8988T (cell line): Measurements from ENCODE around the gene GP1BB.

Experiments used
- DNase-seq: peaks from one replicate; pipeline ENCODE4 v3.0.0; 2011

Gene GP1BB

GRCh38 chr22:19742160-19743066, 19.1 kb downstream of the GP1BB start:
- DNase-seq = no peak

- no peak for DNase-seq
Observed at GRCh38 chr22:19743081-19743480, 19.7 kb downstream of the GP1BB start.

- no peak for DNase-seq
Observed at GRCh38 chr22:19743651-19744050, 20.3 kb downstream of the GP1BB start.

GRCh38 chr22:19744350-19745006, 21.1 kb downstream of the GP1BB start:
- DNase-seq = no peak

- DNase-seq = no peak
Observed at GRCh38 chr22:19745155-19746101, 22.1 kb downstream of the GP1BB start.

GRCh38 chr22:19746726-19747125, 23.4 kb downstream of the GP1BB start:
- no peak for DNase-seq

- no peak for DNase-seq
Observed at GRCh38 chr22:19747551-19747950, 24.2 kb downstream of the GP1BB start.

GRCh38 chr22:19748139-19748538, 24.8 kb downstream of the GP1BB start:
- DNase-seq = no peak

- no peak for DNase-seq
Observed at GRCh38 chr22:19748991-19749664, 25.8 kb downstream of the GP1BB start.

- no peak for DNase-seq
Observed at GRCh38 chr22:19749876-19750275, 26.5 kb downstream of the GP1BB start.

- DNase-seq = no peak
Observed at GRCh38 chr22:19750507-19751490, 27.5 kb downstream of the GP1BB start.

GRCh38 chr22:19751497-19752245, 28.3 kb downstream of the GP1BB start:
- DNase-seq = no peak

GRCh38 chr22:19753090-19753842, 29.9 kb downstream of the GP1BB start:
- DNase-seq = no peak

GRCh38 chr22:19753996-19754700, 30.8 kb downstream of the GP1BB start:
- DNase-seq = no peak

- DNase-seq = no peak
Observed at GRCh38 chr22:19754701-19755144, 31.4 kb downstream of the GP1BB start.

GRCh38 chr22:19755145-19755710, 31.9 kb downstream of the GP1BB start:
- no peak for DNase-seq

GRCh38 chr22:19755722-19756287, 32.5 kb downstream of the GP1BB start:
- no peak for DNase-seq
